ENCODE measurements around the gene AADAC.

- TF ChIP-seq CTCF (IDR thresholded peaks at IDR 0.05), result no peak
- no peak for TF ChIP-seq POLR2A (IDR thresholded peaks at IDR 0.05)
Observed at GRCh38 chr3:151877269-151877668, 63.4 kb downstream of the AADAC start.
